Stimulated activated CD8-positive, alpha-beta memory T cell treated with anti-CD3 and anti-CD28 coated beads, Interleukin-12 subunit alpha, Interleukin-12 subunit beta, amount 100 ng/mL, for 24 hours (primary cell): Measurements from ENCODE around the gene TMEM250.

Source experiments
- DNase-seq: peaks from one replicate; pipeline ENCODE4 v3.0.0-alpha.2; 2020; ENCODE audit errors: extremely low read depth

The TMEM250 gene

DNA sequence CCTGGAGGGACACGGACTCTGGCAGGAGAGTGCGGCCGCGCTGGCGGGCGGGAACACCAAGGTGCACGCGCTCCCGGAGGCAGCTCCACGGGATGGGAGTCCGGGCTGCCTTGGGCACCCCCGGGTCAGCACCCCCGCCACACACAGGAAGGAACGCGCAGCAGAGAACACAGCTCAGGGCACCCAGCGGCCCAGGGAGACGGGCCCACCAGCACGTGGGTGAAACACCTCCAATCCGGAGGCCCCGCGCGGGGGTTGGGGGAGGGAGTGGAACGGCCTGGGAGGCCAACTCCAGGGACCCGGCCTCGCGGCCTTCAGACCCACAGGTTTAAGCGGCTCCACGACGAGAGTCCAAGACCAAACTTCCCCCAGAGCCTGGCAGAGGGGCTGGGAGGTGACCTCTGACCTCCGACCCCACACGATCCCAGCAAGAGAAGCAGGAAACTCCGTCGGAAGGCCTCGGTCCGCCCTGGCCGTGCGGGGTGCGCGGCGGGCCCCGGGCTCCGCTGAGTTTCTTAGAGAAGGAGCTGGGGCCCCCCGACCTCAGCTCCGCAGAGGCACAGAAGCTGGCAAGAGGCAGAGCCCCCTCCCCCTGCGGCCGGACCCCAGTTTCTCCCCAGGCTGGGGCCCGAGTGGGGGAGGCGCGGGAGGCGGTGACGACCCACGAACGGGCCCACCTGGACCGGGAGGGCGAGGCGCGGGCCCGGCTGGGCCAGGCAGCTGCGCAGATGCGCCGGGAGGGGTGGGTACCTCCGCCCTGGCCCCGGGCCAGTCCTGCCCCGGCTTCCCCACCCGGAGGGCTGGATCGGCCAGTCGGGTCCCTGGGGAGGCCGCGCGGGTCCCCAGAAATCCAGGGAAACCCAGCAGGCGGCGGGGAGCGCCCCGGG lies 24.4 kb downstream of the TMEM250 start:
- DNase-seq = no peak

DNA sequence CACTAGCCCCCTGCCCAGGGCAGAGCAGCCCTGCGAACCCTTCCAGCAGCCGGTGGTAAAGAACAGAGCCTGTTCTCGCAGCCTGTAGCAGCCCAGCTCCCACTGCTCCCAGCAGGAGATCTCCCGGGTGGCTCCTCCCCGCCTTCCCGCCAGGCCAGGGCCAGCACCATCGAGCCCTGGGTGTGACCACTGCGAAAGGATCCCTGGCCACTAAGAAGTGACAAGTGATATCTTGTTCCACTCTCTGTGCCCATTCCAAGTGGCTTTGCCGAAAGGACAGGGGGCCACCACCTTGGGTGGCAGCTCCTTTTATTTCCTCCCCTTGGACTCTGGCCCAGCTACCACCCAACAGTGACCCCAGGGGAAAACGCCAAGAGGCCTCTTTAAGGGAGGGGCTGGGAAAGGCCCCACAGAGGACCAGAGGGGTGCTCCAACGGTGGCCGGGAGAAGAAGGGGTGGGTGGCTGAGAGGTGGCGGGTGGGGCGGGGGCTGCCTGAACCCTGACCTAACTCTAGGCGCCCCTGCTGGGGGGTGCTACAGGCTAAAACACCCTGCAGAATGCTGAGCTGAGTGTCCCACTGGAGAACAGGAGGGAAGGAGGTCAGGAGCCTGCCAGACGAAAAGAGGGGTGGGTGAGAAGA lies 25.2 kb downstream of the TMEM250 start:
- DNase-seq = no peak

GRCh38 chr9:136092741-136093140 lies 25.9 kb downstream of the TMEM250 start:
- no peak for DNase-seq

DNA sequence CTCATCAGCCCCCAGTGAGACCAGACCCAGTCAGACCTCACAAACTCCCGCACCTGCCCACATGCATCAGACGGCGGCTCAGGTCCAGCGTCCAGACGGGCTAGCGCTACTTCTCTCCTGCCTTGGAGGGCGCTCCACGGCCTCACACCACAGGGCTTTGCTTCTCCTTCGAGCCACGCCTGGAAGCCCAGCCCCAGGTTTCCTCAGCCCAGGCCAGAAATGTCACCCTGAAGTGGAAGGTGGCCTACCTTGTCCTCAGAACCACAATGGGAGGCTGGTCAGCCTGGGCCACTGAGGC lies 26.4 kb downstream of the TMEM250 start:
- DNase-seq = no peak

GRCh38 chr9:136091582-136092352 lies 26.9 kb downstream of the TMEM250 start:
- no peak for DNase-seq

GRCh38 chr9:136090768-136091581 lies 27.7 kb downstream of the TMEM250 start:
- DNase-seq = no peak

GRCh38 chr9:136090056-136090735 lies 28.5 kb downstream of the TMEM250 start:
- no peak for DNase-seq

- no peak for DNase-seq
Observed at GRCh38 chr9:136089697-136090045, 29.0 kb downstream of the TMEM250 start.

- no peak for DNase-seq
Observed at GRCh38 chr9:136088939-136089696, 29.6 kb downstream of the TMEM250 start.

GRCh38 chr9:136088481-136088938 lies 30.2 kb downstream of the TMEM250 start:
- no peak for DNase-seq

- no peak for DNase-seq
Observed at GRCh38 chr9:136087741-136088480, 30.8 kb downstream of the TMEM250 start.

DNA sequence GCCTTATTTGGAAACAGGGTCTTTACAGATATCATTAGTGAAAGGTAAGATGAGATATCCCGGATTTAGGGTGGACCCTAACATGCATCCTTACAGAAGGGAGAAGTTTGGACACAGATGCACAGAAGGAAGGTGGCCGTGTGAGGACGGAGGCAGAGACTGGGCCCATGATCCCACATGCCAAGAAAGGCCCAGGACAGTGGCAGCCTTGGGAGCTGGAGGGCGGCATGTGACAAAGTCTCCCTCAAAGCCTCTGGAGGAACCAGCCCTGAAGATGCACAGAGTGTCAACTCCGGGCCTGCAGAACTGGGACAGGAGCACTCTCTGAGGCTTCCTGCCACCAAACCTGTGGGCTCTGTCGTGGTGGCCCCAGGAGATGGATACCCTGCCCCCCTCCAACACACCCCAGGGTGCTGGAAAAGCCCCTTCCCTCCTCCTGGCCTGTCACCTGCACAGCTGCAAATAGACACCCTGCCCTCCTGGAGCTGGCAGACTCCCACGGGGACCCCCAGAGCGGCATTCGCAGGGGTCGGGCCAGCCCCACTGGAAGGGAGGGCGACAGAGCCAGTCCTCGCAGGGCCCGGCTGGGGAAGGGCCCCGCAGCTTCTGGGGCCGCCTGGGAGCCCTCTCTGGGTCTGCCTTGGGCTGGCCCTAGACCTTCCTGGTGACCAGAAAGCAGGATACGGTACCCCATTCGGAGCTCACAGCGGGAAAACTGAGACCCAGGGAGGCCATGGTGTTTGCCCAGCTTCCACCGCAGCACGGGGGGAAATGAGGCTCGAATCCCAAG lies 31.5 kb downstream of the TMEM250 start:
- no peak for DNase-seq

GRCh38 chr9:136086213-136086881 lies 32.3 kb downstream of the TMEM250 start:
- no peak for DNase-seq

- no peak for DNase-seq
Observed at GRCh38 chr9:136085815-136086212, 32.9 kb downstream of the TMEM250 start.

DNA sequence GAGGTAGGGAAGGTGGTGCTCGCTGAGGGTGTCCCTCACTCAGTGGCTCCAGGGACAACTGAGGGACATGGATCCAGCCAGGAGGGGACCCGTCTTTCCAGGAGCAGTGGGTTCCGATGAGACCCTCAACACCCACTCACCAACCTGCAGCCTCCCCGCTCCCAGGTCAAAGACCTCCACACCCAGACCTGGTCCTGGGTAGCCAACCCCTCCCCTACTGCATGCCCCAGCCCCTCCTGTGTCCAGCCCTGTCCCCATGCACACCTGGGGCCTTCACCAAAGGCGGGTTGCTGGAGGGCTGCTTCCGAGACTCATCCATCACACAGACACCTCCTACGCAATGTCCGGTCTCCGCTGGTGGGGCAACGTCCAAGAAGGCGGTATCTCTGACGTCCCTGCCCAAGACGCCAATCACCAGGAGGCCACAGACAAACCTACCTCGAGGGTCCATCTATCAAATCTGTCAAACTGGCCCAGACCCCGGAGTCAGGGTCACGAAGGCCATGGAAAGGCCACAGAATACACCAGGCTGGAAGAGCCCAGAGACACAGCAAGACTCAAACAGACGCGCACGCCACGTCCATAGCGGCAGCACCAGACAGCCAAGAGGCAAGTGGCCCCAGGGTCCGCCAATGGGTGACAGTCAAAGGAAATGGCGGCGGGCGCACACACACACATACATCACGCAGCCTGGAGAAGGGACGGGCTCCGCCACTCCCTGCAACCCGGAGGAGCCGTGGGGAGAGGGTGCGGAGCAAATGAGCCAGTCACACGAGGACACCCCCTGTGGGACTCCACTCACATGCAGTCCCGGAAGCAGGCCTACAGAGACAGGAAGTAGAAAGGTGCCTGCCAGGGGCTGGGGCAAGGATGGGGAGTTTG lies 34.4 kb downstream of the TMEM250 start:
- DNase-seq = no peak

GRCh38 chr9:136083558-136084062 lies 35.1 kb downstream of the TMEM250 start:
- no peak for DNase-seq
